Natural killer cell treated with Interleukin-12 subunit alpha and Interleukin-12 subunit beta and Interleukin-15 and Interleukin-18, amount 100 ng/mL, for 72 hours (primary cell): ENCODE results near the gene PM20D1. TPM values are rescaled to one million over a fixed set of nuclear protein-coding genes. Genes with fewer than 3 reads are reported as not detected.
"Not testable (repeated sequence)": the region's sequence is repeated elsewhere in the genome, so short reads cannot be mapped to it uniquely, and the experiment has no call there.

Experiments
- ATAC-seq, 2 donors: fragments of 150-1000 bp; cut with Tn5 transposase in 1 of 2; sonication (Bioruptor Pico), chemical (Tn5 transposase) in 1 of 2; 2 replicates each; pipeline ENCODE4 v1.10.0; 2021
- DNase-seq: peaks from one replicate; pipeline ENCODE4 v3.0.0; 2022; ENCODE audit warnings: low spot score
- H3K27ac Mint-ChIP-seq, 2 donors: 1 replicate in 1 of 2; 2 replicates in 1 of 2; pipeline ENCODE4 v1.8.0; 2022; ENCODE audit warnings: mixed read lengths in 2 of 2, mild to moderate bottlenecking in 1 of 2, moderate library complexity in 1 of 2
- H3K27me3 Mint-ChIP-seq, 2 donors: 1 replicate in 1 of 2; 2 replicates in 1 of 2; pipeline ENCODE4 v1.8.0; 2022; ENCODE audit warnings: mixed read lengths in 2 of 2
- H3K36me3 Mint-ChIP-seq: one replicate; pipeline ENCODE4 v1.8.0; 2022; ENCODE audit warnings: mixed read lengths
- H3K4me1 Mint-ChIP-seq, 2 donors: 1 replicate in 1 of 2; 2 replicates in 1 of 2; pipeline ENCODE4 v1.8.0; 2022; ENCODE audit warnings: low read depth in 2 of 2, mixed read lengths in 2 of 2, mild to moderate bottlenecking in 1 of 2
- H3K4me3 Mint-ChIP-seq: one replicate; pipeline ENCODE4 v1.8.0; 2022; ENCODE audit warnings: mixed read lengths
- H3K9me3 Mint-ChIP-seq: 2 replicates; pipeline ENCODE4 v1.8.0; 2022; ENCODE audit warnings: mixed read lengths
- total RNA-seq, 2 donors: library from RNA; stranded (reverse); gene quantifications; one replicate each; pipeline ENCODE4 v1.2.3, GENCODE V29; 2022

PM20D1 gene
- total RNA-seq, 2 donors from 2014 or later: 0.75 TPM; not detected in 1

- no peak overlapping the region for H3K27ac Mint-ChIP-seq
- no peaks in the 10 kb centered on the region for H3K36me3 Mint-ChIP-seq
- DNase-seq: no peak
- no peak overlapping the region for H3K4me3 Mint-ChIP-seq
- H3K4me1 Mint-ChIP-seq: peaks cover 6 to 8% of the 10 kb centered on the region in 2 donors
- ATAC-seq: no peak
- H3K9me3 Mint-ChIP-seq: peaks cover 2% of the 10 kb centered on the region
- peaks cover 0 to 10% of the 10 kb centered on the region in 2 donors for H3K27me3 Mint-ChIP-seq
Measured at GRCh38 chr1:205861540-205861939, 11.6 kb upstream of the PM20D1 start.

- peaks cover 8% of the 10 kb centered on the region for H3K36me3 Mint-ChIP-seq
- H3K27me3 Mint-ChIP-seq: no peaks in the 10 kb centered on the region
- H3K4me1 Mint-ChIP-seq: peaks cover 6 to 8% of the 10 kb centered on the region in 2 donors
- peak overlapping the region; percentile 7 for H3K4me3 Mint-ChIP-seq
- H3K9me3 Mint-ChIP-seq: peaks cover 6% of the 10 kb centered on the region
- ATAC-seq: no peak
- no peak for DNase-seq
- no peak overlapping the region for H3K27ac Mint-ChIP-seq
Measured at GRCh38 chr1:205858141-205858961, 8.4 kb upstream of the PM20D1 start.

GRCh38 chr1:205857501-205857900 lies 7.6 kb upstream of the PM20D1 start:
- H3K4me1 Mint-ChIP-seq, H3K27me3 Mint-ChIP-seq, DNase-seq, H3K9me3 Mint-ChIP-seq, H3K4me3 Mint-ChIP-seq, H3K27ac Mint-ChIP-seq, ATAC-seq, H3K36me3 Mint-ChIP-seq: not testable (repeated sequence)

- Mint-ChIP-seq H3K27me3 (no peaks in the 10 kb centered on the region), H3K4me1 (peaks cover 6 to 8% of the 10 kb centered on the region in 2 donors), H3K4me3 (no peak overlapping the region), H3K9me3 (peaks cover 6% of the 10 kb centered on the region), H3K36me3 (peaks cover 8% of the 10 kb centered on the region), H3K27ac (no peak overlapping the region)
- no peak for ATAC-seq
- DNase-seq: no peak
Measured at GRCh38 chr1:205856433-205856832, 6.5 kb upstream of the PM20D1 start.

- Mint-ChIP-seq H3K36me3 (peaks cover 8% of the 10 kb centered on the region), H3K4me1 (peaks cover under 1 to 14% of the 10 kb centered on the region in 2 donors), H3K27ac (no peak overlapping the region), H3K9me3 (peaks cover 6% of the 10 kb centered on the region), H3K27me3 (no peaks in the 10 kb centered on the region), H3K4me3 (no peak overlapping the region)
- DNase-seq (no peak), ATAC-seq (no peak)
Measured at GRCh38 chr1:205852969-205853368, 3.0 kb upstream of the PM20D1 start.

GRCh38 chr1:205851993-205852392 lies 2.1 kb upstream of the PM20D1 start:
- H3K27ac Mint-ChIP-seq: no peak overlapping the region
- peaks cover 0 to 12% of the 10 kb centered on the region in 2 donors for H3K4me1 Mint-ChIP-seq
- H3K36me3 Mint-ChIP-seq: peaks cover 8% of the 10 kb centered on the region
- no peaks in the 10 kb centered on the region for H3K27me3 Mint-ChIP-seq
- DNase-seq (no peak), ATAC-seq (no peak)
- no peak overlapping the region for H3K4me3 Mint-ChIP-seq
- peaks cover 6% of the 10 kb centered on the region for H3K9me3 Mint-ChIP-seq

GRCh38 chr1:205843036-205843859 lies 6.7 kb downstream of the PM20D1 start:
- Mint-ChIP-seq H3K4me3 (no peak overlapping the region), H3K9me3 (no peaks in the 10 kb centered on the region), H3K4me1 (peaks cover 5 to 12% of the 10 kb centered on the region in 2 donors), H3K36me3 (no peaks in the 10 kb centered on the region), H3K27ac (no peak overlapping the region), H3K27me3 (no peaks in the 10 kb centered on the region)
- DNase-seq: no peak
- no peak for ATAC-seq

- Mint-ChIP-seq H3K27ac (no peak overlapping the region), H3K9me3 (no peaks in the 10 kb centered on the region)
- ATAC-seq: no peak
Measured at GRCh38 chr1:205842229-205842628, 7.7 kb downstream of the PM20D1 start.

GRCh38 chr1:205840146-205840923 lies 9.6 kb downstream of the PM20D1 start:
- DNase-seq (no peak), ATAC-seq (peak in 1 of 2 donors; percentile 48)
- Mint-ChIP-seq H3K4me3 (no peak overlapping the region), H3K27me3 (no peaks in the 10 kb centered on the region), H3K36me3 (no peaks in the 10 kb centered on the region), H3K27ac (peak overlapping the region in 1 of 2 donors; percentile 12), H3K4me1 (peaks cover 5 to 12% of the 10 kb centered on the region in 2 donors), H3K9me3 (no peaks in the 10 kb centered on the region)

More at GRCh38 chr1:205842229-205842628, 7.7 kb downstream of the PM20D1 start:
- no peak for DNase-seq
- Mint-ChIP-seq H3K4me3 (no peak overlapping the region), H3K27me3 (no peaks in the 10 kb centered on the region), H3K4me1 (peaks cover 5 to 12% of the 10 kb centered on the region in 2 donors), H3K36me3 (no peaks in the 10 kb centered on the region)

GRCh38 chr1:205837382-205837970 lies 12.5 kb downstream of the PM20D1 start:
- Mint-ChIP-seq H3K27me3 (no peaks in the 10 kb centered on the region), H3K4me1 (peaks cover 5 to 8% of the 10 kb centered on the region in 2 donors), H3K36me3 (no peaks in the 10 kb centered on the region), H3K4me3 (no peak overlapping the region), H3K27ac (no peak overlapping the region), H3K9me3 (no peaks in the 10 kb centered on the region)
- no peak for DNase-seq
- ATAC-seq: no peak

- H3K27ac Mint-ChIP-seq: no peak overlapping the region
- DNase-seq (no peak), ATAC-seq (no peak)
- no peaks in the 10 kb centered on the region for H3K36me3 Mint-ChIP-seq
- H3K4me3 Mint-ChIP-seq: no peak overlapping the region
- H3K4me1 Mint-ChIP-seq: no peaks in the 10 kb centered on the region
- no peaks in the 10 kb centered on the region for H3K9me3 Mint-ChIP-seq
- no peaks in the 10 kb centered on the region for H3K27me3 Mint-ChIP-seq
Measured at GRCh38 chr1:205834751-205835150, 15.2 kb downstream of the PM20D1 start.

GRCh38 chr1:205832326-205832751 lies 17.6 kb downstream of the PM20D1 start:
- Mint-ChIP-seq H3K4me3 (no peak overlapping the region), H3K27ac (no peak overlapping the region), H3K36me3 (no peaks in the 10 kb centered on the region), H3K4me1 (peaks cover 0 to 3% of the 10 kb centered on the region in 2 donors), H3K9me3 (no peaks in the 10 kb centered on the region), H3K27me3 (no peaks in the 10 kb centered on the region)
- DNase-seq: no peak
- no peak for ATAC-seq

GRCh38 chr1:205827623-205828022 lies 22.3 kb downstream of the PM20D1 start:
- no peak for ATAC-seq
- H3K4me1 Mint-ChIP-seq: peaks cover 17 to 28% of the 10 kb centered on the region in 2 donors
- H3K9me3 Mint-ChIP-seq: peaks cover 3% of the 10 kb centered on the region
- DNase-seq: no peak
- H3K36me3 Mint-ChIP-seq: peaks cover 7% of the 10 kb centered on the region
- H3K4me3 Mint-ChIP-seq: no peak overlapping the region
- H3K27me3 Mint-ChIP-seq: peaks cover 0 to 5% of the 10 kb centered on the region in 2 donors
- H3K27ac Mint-ChIP-seq: no peak overlapping the region
